ENCODE measurements around the gene ABCA2.

DNA sequence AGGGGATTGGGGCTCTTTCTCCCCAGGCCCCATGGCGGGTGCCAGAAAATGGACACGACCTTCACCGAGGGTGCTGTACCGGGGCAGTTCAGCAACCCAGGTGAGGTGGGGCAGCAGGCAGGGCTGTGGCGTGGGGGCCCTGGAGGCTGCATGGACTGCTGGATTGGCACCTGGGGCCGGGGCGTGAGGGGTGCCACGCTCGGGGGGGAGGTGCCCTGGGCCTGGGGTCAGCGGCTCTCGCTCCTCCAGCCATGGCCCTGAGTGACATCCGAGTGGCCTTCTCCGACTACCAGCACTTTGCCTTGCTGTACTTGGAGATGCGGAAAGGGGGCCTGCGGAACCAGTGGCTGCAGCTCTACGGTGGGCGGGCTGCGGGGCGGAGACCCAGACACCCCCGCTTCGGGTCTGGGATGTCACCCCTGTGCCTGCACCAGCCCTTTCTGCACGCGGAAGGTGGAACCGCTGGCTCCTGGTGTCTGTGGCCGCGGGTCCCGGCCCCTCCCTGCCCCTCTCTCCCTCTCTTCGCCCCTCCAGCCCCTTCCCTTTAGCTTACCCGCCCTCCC, 43.5 kb downstream of the ABCA2 start:
- TF ChIP-seq TAF1 (IDR thresholded peaks at IDR 0.05; ENCODE audit: borderline replicate concordance, insufficient read depth, low read length) = no peak
- TF ChIP-seq POLR2AphosphoS5 (IDR thresholded peaks at IDR 0.05; ENCODE audit: low read depth, low read length) = no peak
- TF ChIP-seq, protein P1, sequence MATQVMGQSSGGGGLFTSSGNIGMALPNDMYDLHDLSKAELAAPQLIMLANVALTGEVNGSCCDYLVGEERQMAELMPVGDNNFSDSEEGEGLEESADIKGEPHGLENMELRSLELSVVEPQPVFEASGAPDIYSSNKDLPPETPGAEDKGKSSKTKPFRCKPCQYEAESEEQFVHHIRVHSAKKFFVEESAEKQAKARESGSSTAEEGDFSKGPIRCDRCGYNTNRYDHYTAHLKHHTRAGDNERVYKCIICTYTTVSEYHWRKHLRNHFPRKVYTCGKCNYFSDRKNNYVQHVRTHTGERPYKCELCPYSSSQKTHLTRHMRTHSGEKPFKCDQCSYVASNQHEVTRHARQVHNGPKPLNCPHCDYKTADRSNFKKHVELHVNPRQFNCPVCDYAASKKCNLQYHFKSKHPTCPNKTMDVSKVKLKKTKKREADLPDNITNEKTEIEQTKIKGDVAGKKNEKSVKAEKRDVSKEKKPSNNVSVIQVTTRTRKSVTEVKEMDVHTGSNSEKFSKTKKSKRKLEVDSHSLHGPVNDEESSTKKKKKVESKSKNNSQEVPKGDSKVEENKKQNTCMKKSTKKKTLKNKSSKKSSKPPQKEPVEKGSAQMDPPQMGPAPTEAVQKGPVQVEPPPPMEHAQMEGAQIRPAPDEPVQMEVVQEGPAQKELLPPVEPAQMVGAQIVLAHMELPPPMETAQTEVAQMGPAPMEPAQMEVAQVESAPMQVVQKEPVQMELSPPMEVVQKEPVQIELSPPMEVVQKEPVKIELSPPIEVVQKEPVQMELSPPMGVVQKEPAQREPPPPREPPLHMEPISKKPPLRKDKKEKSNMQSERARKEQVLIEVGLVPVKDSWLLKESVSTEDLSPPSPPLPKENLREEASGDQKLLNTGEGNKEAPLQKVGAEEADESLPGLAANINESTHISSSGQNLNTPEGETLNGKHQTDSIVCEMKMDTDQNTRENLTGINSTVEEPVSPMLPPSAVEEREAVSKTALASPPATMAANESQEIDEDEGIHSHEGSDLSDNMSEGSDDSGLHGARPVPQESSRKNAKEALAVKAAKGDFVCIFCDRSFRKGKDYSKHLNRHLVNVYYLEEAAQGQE (IDR thresholded peaks at IDR 0.05; ENCODE audit: insufficient read depth in 1 of 2, low read depth in 2 of 2, low read length in 2 of 2) = no peak

Data from PFSK-1 (cell line).